Gastroesophageal sphincter (tissue), 4 donors: ENCODE measurements around the gene CCDC85A. TPM values are rescaled to one million over a fixed set of nuclear protein-coding genes. Genes with fewer than 3 reads are reported as not detected.

Source experiments
- ATAC-seq: fragments of 150-250 bp; one replicate; pipeline ENCODE4 v1.9.1; 2016; ENCODE audit warnings: mild to moderate bottlenecking, moderate library complexity
- H3K27ac ChIP-seq, 4 donors: fragments of 200-600 bp; sonication (generic) in 3 of 4; 1 replicate in 3 of 4; 2 replicates in 1 of 4; pipeline ENCODE4 v1.5.1; 2016 to 2019
- H3K27me3 ChIP-seq: fragments of 200-600 bp; sonication (generic); one replicate; pipeline ENCODE4 v1.5.1; 2019
- H3K36me3 ChIP-seq, 2 donors: fragments of 200-600 bp; sonication (generic); one replicate each; pipeline ENCODE4 v1.5.1; 2019; ENCODE audit warnings: control low read depth in 1 of 2
- H3K4me1 ChIP-seq, 3 donors: fragments of 200-600 bp; sonication (generic); 1 replicate in 2 of 3; 2 replicates in 1 of 3; pipeline ENCODE4 v1.5.1; 2016 to 2019; ENCODE audit warnings: control low read depth in 2 of 3
- H3K4me3 ChIP-seq, 2 donors: fragments of 200-600 bp; sonication (generic); one replicate each; pipeline ENCODE4 v1.5.1; 2019; ENCODE audit warnings: mild to moderate bottlenecking in 1 of 2, moderate library complexity in 1 of 2
- H3K9me3 ChIP-seq, 3 donors: fragments of 200-600 bp; sonication (generic); one replicate each; pipeline ENCODE4 v1.5.1; 2017 to 2019; ENCODE audit warnings: control low read depth in 2 of 3
- EP300 ChIP-seq: sonication (generic); formaldehyde crosslinking; IDR thresholded peaks from one replicate; pipeline ENCODE4 v1.6.1; 2017; ENCODE audit warnings: antibody characterized with exemption, mild to moderate bottlenecking
- POLR2A ChIP-seq, 2 donors: fragments of 450-650 bp; IDR thresholded peaks; one replicate each; pipeline ENCODE4 v1.6.1; 2017; ENCODE audit warnings: antibody characterized with exemption in 2 of 2, mild to moderate bottlenecking in 2 of 2, moderate library complexity in 1 of 2
- POLR2AphosphoS5 ChIP-seq: sonication (generic); formaldehyde crosslinking; IDR thresholded peaks from one replicate; pipeline ENCODE4 v1.6.1; 2017; ENCODE audit warnings: antibody characterized with exemption
- WGBS, 2 donors: methylation state at CpG; one replicate each; pipeline ENCODE4 v1.1.5; 2018; ENCODE audit warnings: low coverage in 1 of 2; 5-methylcytosine and 5-hydroxymethylcytosine counted together
- total RNA-seq, 4 donors: library from RNA; depleted of rRNA; stranded (reverse); fragments of >200 nt; gene quantifications; one replicate each; pipeline ENCODE4 v1.1.0, GENCODE V29; 2016
- TF ChIP-seq, protein P1 (sequence below), 4 experiments: fragments of 200-600 bp in 2 of 4; fragments of 450-650 bp in 2 of 4; sonication (generic) in 1 of 4; IDR thresholded peaks; one replicate each; pipeline ENCODE4 v1.5.1; 2017 to 2019; ENCODE audit warnings: antibody characterized with exemption in 4 of 4, mild to moderate bottlenecking in 2 of 4, moderate library complexity in 2 of 4

Gene CCDC85A
- total RNA-seq, 4 donors from 2014 or later, result 2.6 to 7.0 (median 4.8) TPM

- Histone ChIP-seq H3K27ac (no peak overlapping the region), H3K4me3 (no peak overlapping the region), H3K4me1 (no peaks in the 10 kb centered on the region), H3K9me3 (no peaks in the 10 kb centered on the region), H3K36me3 (no peaks in the 10 kb centered on the region), H3K27me3 (no peaks in the 10 kb centered on the region)
- WGBS, 2 donors, result 78 to 88% methylated on average over 3 of the region's 3 CpGs
- TF ChIP-seq EP300 (no peak), POLR2AphosphoS5 (no peak), POLR2A (IDR thresholded peaks at IDR 0.05) (no peak)
- TF ChIP-seq, protein P1, sequence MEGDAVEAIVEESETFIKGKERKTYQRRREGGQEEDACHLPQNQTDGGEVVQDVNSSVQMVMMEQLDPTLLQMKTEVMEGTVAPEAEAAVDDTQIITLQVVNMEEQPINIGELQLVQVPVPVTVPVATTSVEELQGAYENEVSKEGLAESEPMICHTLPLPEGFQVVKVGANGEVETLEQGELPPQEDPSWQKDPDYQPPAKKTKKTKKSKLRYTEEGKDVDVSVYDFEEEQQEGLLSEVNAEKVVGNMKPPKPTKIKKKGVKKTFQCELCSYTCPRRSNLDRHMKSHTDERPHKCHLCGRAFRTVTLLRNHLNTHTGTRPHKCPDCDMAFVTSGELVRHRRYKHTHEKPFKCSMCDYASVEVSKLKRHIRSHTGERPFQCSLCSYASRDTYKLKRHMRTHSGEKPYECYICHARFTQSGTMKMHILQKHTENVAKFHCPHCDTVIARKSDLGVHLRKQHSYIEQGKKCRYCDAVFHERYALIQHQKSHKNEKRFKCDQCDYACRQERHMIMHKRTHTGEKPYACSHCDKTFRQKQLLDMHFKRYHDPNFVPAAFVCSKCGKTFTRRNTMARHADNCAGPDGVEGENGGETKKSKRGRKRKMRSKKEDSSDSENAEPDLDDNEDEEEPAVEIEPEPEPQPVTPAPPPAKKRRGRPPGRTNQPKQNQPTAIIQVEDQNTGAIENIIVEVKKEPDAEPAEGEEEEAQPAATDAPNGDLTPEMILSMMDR (IDR thresholded peaks at IDR 0.05), result no peak
- no peak for ATAC-seq
These were observed 18.8 kb downstream of the CCDC85A start for GRCh38 chr2:56202381-56203121.

GRCh38 chr2:56204556-56204955 lies 20.8 kb downstream of the CCDC85A start:
- 100% methylated on average over 1 of the region's 3 CpGs; no CpG with 5 or more reads in 1 of the 2 donors for WGBS, 2 donors
- Histone ChIP-seq H3K27ac (no peak overlapping the region), H3K4me3 (no peak overlapping the region), H3K4me1 (no peaks in the 10 kb centered on the region), H3K9me3 (no peaks in the 10 kb centered on the region), H3K27me3 (no peaks in the 10 kb centered on the region), H3K36me3 (no peaks in the 10 kb centered on the region)
- ATAC-seq, result no peak
- TF ChIP-seq POLR2A (IDR thresholded peaks at IDR 0.05), result no peak
- TF ChIP-seq, protein P1 (IDR thresholded peaks at IDR 0.05), result no peak
- no peak for TF ChIP-seq POLR2AphosphoS5
- TF ChIP-seq EP300, result no peak

DNA sequence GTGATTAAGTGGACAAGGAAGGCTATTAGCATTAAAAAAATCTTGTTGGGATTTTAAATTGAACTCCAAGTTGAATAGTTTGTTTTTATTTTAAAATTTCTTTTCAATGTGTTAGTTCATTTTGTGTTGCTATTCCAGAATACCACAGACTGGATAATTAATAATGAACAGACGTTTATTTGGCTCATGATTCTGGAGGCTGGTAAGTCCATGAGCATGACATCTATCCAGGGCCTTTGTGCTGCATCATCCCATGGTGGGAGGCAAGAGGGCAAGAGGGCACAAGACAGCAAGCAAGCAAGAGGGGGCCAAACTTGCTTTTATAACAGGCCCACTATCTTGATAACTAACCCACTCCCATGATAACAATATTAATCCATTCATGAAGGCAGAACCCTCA lies 22.5 kb downstream of the CCDC85A start:
- no peaks in the 10 kb centered on the region for H3K4me1 ChIP-seq
- no peak overlapping the region for H3K4me3 ChIP-seq
- H3K27ac ChIP-seq, result no peak overlapping the region
- TF ChIP-seq POLR2A (IDR thresholded peaks at IDR 0.05) (no peak), EP300 (no peak), POLR2AphosphoS5 (no peak)
- TF ChIP-seq, protein P1 (IDR thresholded peaks at IDR 0.05), result no peak
- H3K27me3 ChIP-seq, result no peaks in the 10 kb centered on the region
- H3K36me3 ChIP-seq, result no peaks in the 10 kb centered on the region
- no peaks in the 10 kb centered on the region for H3K9me3 ChIP-seq
- 0 to 44% methylated on average over 1 of the region's 1 CpG for WGBS, 2 donors
- no peak for ATAC-seq

- H3K27me3 ChIP-seq, result no peaks in the 10 kb centered on the region
- ATAC-seq, result no peak
- no peak for TF ChIP-seq POLR2A (IDR thresholded peaks at IDR 0.05)
- no peak overlapping the region for H3K27ac ChIP-seq
- H3K4me3 ChIP-seq, result no peak overlapping the region
- 40 to 59% methylated on average over 1 of the region's 1 CpG for WGBS, 2 donors
- no peaks in the 10 kb centered on the region for H3K9me3 ChIP-seq
- no peaks in the 10 kb centered on the region for H3K4me1 ChIP-seq
- H3K36me3 ChIP-seq, result no peaks in the 10 kb centered on the region
These were observed 24.0 kb downstream of the CCDC85A start for GRCh38 chr2:56207760-56208159.

DNA sequence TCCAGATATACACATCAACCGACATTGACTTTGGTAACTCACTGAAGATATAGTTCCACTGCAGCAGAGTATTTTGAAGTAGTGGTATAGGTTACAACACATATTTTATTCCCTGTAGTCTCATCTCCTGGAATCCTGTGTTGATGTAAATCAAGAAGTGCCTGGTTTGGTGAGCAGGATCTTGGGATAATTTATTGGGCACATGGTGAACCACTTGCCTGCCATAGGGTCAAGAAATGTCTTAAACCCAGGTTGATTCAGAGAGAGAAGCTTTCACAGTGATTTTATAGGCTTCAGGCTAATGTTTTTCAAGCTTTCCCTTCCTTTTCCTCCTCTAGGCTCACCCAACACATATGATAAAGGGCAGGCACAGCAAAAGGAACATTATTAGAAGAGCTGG lies 24.6 kb downstream of the CCDC85A start:
- H3K27ac ChIP-seq, result no peak overlapping the region
- TF ChIP-seq POLR2AphosphoS5 (no peak), POLR2A (IDR thresholded peaks at IDR 0.05) (no peak), EP300 (no peak)
- TF ChIP-seq, protein P1 (IDR thresholded peaks at IDR 0.05), result no peak
- no peak for ATAC-seq
- no peak overlapping the region for H3K4me3 ChIP-seq
- H3K9me3 ChIP-seq, result no peaks in the 10 kb centered on the region
- no peaks in the 10 kb centered on the region for H3K27me3 ChIP-seq
- 91 to 92% methylated on average over 1 of the region's 1 CpG for WGBS, 2 donors
- no peaks in the 10 kb centered on the region for H3K4me1 ChIP-seq
- H3K36me3 ChIP-seq, result no peaks in the 10 kb centered on the region
